ENCODE results near the gene TRIM17. TPM values are rescaled to one million over a fixed set of nuclear protein-coding genes. Genes with fewer than 3 reads are reported as not detected.

Gene TRIM17
- polyA plus RNA-seq, 1 donor from 2014 or later = 0.14 TPM

GRCh38 chr1:228417483-228418203 lies 982 bp upstream of the TRIM17 start:
- TF ChIP-seq POLR2AphosphoS5 (IDR thresholded peaks at IDR 0.05) (no peak), EZH2 (IDR thresholded peaks at IDR 0.05; ENCODE audit: borderline replicate concordance, insufficient read depth, low read length, poor library complexity, severe bottlenecking) (no peak), EP300 (conservative IDR thresholded peaks at IDR 0.05; ENCODE audit: poor library complexity, severe bottlenecking) (no peak), REST (IDR thresholded peaks at IDR 0.05; ENCODE audit: borderline replicate concordance) (no peak), RAD21 (conservative IDR thresholded peaks at IDR 0.05) (no peak), MXI1 (conservative IDR thresholded peaks at IDR 0.05; ENCODE audit: poor library complexity, severe bottlenecking) (no peak), SMC3 (conservative IDR thresholded peaks at IDR 0.05; ENCODE audit: poor library complexity) (no peak), CTCF (IDR thresholded peaks at IDR 0.05; ENCODE audit: poor library complexity, severe bottlenecking) (no peak), TAF1 (IDR thresholded peaks at IDR 0.05; ENCODE audit: low read depth) (no peak)
- no peaks in the 10 kb centered on the region for H3K9me2 ChIP-seq (ENCODE audit: insufficient read depth, low read length)

GRCh38 chr1:228417061-228417460 lies 400 bp upstream of the TRIM17 start:
- H3K4me3 ChIP-seq (ENCODE audit: low read length) = peak overlapping the region; percentile 59
- H3K9me3 ChIP-seq (ENCODE audit: low read length) = no peaks in the 10 kb centered on the region
- no peaks in the 10 kb centered on the region for H3K36me3 ChIP-seq (ENCODE audit: insufficient read depth, low read length)
- TF ChIP-seq CTCF (IDR thresholded peaks at IDR 0.05; ENCODE audit: poor library complexity, severe bottlenecking) = no peak
- TF ChIP-seq RAD21 (conservative IDR thresholded peaks at IDR 0.05) = no peak
- no peak for TF ChIP-seq TAF1 (IDR thresholded peaks at IDR 0.05; ENCODE audit: low read depth)
- TF ChIP-seq EZH2 (IDR thresholded peaks at IDR 0.05; ENCODE audit: borderline replicate concordance, insufficient read depth, low read length, poor library complexity, severe bottlenecking) = no peak
- no peak for TF ChIP-seq REST (IDR thresholded peaks at IDR 0.05; ENCODE audit: borderline replicate concordance)
- no peak for TF ChIP-seq MXI1 (conservative IDR thresholded peaks at IDR 0.05; ENCODE audit: poor library complexity, severe bottlenecking)
- TF ChIP-seq EP300 (conservative IDR thresholded peaks at IDR 0.05; ENCODE audit: poor library complexity, severe bottlenecking) = no peak
- no peak for TF ChIP-seq SMC3 (conservative IDR thresholded peaks at IDR 0.05; ENCODE audit: poor library complexity)
- TF ChIP-seq POLR2AphosphoS5 (IDR thresholded peaks at IDR 0.05) = no peak
- no peak overlapping the region for H3K9ac ChIP-seq (ENCODE audit: low read length)
- no peaks in the 10 kb centered on the region for H3F3A ChIP-seq (ENCODE audit: insufficient read depth, low read length, poor library complexity, severe bottlenecking)
- H2AFZ ChIP-seq (ENCODE audit: low read depth, low read length) = no peak overlapping the region
- no peaks in the 10 kb centered on the region for H4K20me1 ChIP-seq (ENCODE audit: insufficient read depth)
- no peaks in the 10 kb centered on the region for H3K9me2 ChIP-seq (ENCODE audit: insufficient read depth, low read length)
- H3K4me2 ChIP-seq (ENCODE audit: low read length) = no peak overlapping the region
- H3K27me3 ChIP-seq (ENCODE audit: insufficient read depth, low read depth, low read length) = peaks cover 11% of the 10 kb centered on the region
- H3K27ac ChIP-seq (ENCODE audit: low read length) = no peak overlapping the region
- no peaks in the 10 kb centered on the region for H3K79me2 ChIP-seq (replicated peaks; ENCODE audit: insufficient read depth, low read length)

More at GRCh38 chr1:228417483-228418203, 982 bp upstream of the TRIM17 start:
- Histone ChIP-seq H3K36me3 (ENCODE audit: insufficient read depth, low read length) (no peaks in the 10 kb centered on the region), H3F3A (ENCODE audit: insufficient read depth, low read length, poor library complexity, severe bottlenecking) (no peaks in the 10 kb centered on the region), H3K9me3 (ENCODE audit: low read length) (no peaks in the 10 kb centered on the region), H3K4me2 (ENCODE audit: low read length) (no peak overlapping the region), H3K4me3 (ENCODE audit: low read length) (no peak overlapping the region), H3K27ac (ENCODE audit: low read length) (no peak overlapping the region), H3K27me3 (ENCODE audit: insufficient read depth, low read depth, low read length) (peaks cover 11% of the 10 kb centered on the region), H4K20me1 (ENCODE audit: insufficient read depth) (no peaks in the 10 kb centered on the region), H3K9ac (ENCODE audit: low read length) (no peak overlapping the region), H2AFZ (ENCODE audit: low read depth, low read length) (no peak overlapping the region), H3K79me2 (replicated peaks; ENCODE audit: insufficient read depth, low read length) (no peaks in the 10 kb centered on the region)
